ENCODE data around the gene CACNA1A.
"Not testable (repeated sequence)": the region's sequence is repeated elsewhere in the genome, so short reads cannot be mapped to it uniquely, and the experiment has no call there.

CACNA1A gene

DNA sequence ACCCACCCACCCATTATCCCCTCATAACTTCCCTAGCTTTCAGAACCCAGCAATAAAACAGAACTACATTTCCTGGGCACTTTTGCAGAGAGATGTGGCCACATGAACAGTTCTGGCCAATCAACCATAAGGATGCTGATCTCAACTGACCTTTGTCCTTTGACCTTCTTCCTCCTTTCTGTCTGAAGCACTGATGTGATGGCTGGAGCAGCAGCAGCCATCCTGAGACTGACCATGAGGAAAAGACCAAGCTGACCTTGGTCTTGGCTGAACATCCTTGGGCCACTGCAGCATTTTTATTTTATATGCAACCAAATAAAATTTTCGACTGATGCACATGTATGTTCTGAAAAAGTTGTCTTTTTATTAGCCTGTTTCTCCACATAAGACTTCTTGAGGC, 33.1 kb upstream of the CACNA1A start:
- TF ChIP-seq CTCF (conservative IDR thresholded peaks at IDR 0.05; ENCODE audit: low read depth, low read length): no peak
- no peak overlapping the region for H3K4me3 ChIP-seq (ENCODE audit: low read depth, low read length)
- no peak for DNase-seq (ENCODE audit: low read depth)

- no peak for TF ChIP-seq CTCF (conservative IDR thresholded peaks at IDR 0.05; ENCODE audit: low read depth, low read length)
- DNase-seq (ENCODE audit: low read depth): no peak
- H3K4me3 ChIP-seq (ENCODE audit: low read depth, low read length): no peak overlapping the region
Measured at GRCh38 chr19:13538601-13539253, 32.4 kb upstream of the CACNA1A start.

DNA sequence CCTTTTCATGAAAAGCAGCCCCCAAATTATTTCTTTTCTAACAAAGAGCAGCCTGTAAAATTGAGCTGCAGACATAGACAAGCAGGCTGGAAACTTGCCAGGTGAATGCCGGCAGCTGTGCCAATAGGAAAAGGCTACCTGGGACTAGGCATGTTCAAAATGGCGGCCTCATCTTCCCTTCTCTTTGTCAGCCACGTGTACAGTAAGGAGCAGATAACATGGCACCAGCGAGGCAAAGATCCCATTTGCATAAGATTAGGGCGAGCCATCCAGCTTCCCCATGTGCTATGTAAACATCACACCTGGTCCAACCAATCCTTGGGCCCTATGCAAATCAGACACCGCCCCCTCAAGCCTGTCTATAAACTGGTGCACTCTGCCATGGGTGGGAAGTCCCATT, 31.2 kb upstream of the CACNA1A start:
- no peak overlapping the region for H3K4me3 ChIP-seq (ENCODE audit: low read depth, low read length)
- DNase-seq (ENCODE audit: low read depth): no peak
- TF ChIP-seq CTCF (conservative IDR thresholded peaks at IDR 0.05; ENCODE audit: low read depth, low read length): no peak

DNA sequence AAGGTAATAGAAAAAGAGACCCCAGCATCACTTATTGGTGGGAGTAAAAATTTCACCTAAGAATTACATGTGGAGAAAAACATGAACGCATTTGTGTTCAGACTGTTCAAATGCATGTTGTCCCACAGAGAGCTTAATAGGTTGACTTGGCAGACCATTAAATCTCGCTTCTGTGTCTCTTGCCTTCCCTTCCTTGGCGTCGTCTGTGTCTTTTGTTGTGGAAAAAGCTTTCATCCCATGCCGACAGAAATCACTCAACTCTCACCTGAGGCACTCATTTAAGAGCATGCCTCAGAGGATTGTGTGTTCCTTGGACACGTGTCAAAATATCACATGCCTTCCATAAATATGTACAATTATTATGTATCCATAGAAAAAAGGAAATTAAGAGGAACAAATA, 24.4 kb upstream of the CACNA1A start:
- no peak for DNase-seq (ENCODE audit: low read depth)
- no peak for TF ChIP-seq CTCF (conservative IDR thresholded peaks at IDR 0.05; ENCODE audit: low read depth, low read length)

DNA sequence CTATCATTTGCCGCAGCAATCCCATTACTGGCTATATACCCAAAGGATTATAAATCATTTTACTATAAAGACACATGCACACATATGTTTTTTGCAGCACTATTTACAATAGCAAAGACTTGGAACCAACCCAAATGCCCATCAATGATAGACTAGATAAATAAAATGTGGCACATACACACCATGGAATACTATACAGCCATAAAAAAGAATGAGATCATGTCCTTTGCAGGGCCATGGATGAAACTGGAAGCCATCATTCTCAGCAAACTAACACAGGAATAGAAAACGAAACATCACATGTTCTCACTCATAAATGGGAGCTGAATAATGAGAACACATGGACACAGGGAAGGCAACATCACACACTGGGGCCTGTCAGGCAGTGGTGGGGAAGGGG, 23.4 kb upstream of the CACNA1A start:
- not testable (repeated sequence) for H3K4me3 ChIP-seq (ENCODE audit: low read depth, low read length); DNase-seq (ENCODE audit: low read depth)

More for the DNA sequence above, 24.4 kb upstream of the CACNA1A start:
- no peak overlapping the region for H3K4me3 ChIP-seq (ENCODE audit: low read depth, low read length)

DNA sequence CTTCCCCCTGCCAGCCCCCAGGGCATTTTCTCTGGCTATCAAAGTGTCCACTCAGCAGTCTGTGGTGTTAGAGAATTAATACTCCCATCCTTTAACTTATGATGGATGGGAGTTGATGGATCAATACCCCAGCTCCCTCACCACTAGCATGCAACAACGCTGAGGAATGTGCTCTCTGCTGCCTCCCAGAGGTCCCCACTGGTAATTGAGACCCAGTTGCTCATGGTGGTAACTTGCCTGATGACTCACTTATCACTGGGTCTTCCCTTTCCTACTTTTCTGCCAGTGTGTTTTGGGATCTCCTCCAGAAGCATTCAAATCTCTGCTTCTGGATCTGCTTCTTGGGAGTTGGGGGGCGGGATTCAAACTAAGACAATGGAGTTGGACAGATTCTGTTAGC, 20.3 kb upstream of the CACNA1A start:
- DNase-seq (ENCODE audit: low read depth): no peak
- H3K4me3 ChIP-seq (ENCODE audit: low read depth, low read length): no peak overlapping the region
- peak; percentile 11 for TF ChIP-seq CTCF (conservative IDR thresholded peaks at IDR 0.05; ENCODE audit: low read depth, low read length)

GRCh38 chr19:13521066-13521465, 14.8 kb upstream of the CACNA1A start:
- no peak for TF ChIP-seq CTCF (conservative IDR thresholded peaks at IDR 0.05; ENCODE audit: low read depth, low read length)
- DNase-seq (ENCODE audit: low read depth): no peak
- H3K4me3 ChIP-seq (ENCODE audit: low read depth, low read length): no peak overlapping the region

All from choroid plexus epithelial cell (primary cell).